DOHH2 (cell line): ENCODE data around the gene NFIA.

Source experiments
- H3F3A ChIP-seq: fragments of 200-600 bp; sonication (generic), shearing (Covaris generic); 2 replicates; pipeline ENCODE4 v1.6.0; 2016; ENCODE audit warnings: antibody characterized with exemption, mild to moderate bottlenecking; ENCODE audit not compliant: control insufficient read depth, insufficient read depth
- H3K27ac ChIP-seq: fragments of 200-600 bp; sonication (generic); 2 replicates; pipeline ENCODE4 v1.5.1; 2014; ENCODE audit warnings: low read depth, mild to moderate bottlenecking, low read length, moderate library complexity
- H3K27me3 ChIP-seq: fragments of 200-600 bp; sonication (generic); 2 replicates; pipeline ENCODE4 v1.6.1; 2014; ENCODE audit warnings: mild to moderate bottlenecking, low read length, mixed read lengths; ENCODE audit not compliant: control insufficient read depth
- H3K36me3 ChIP-seq: fragments of 200-600 bp; sonication (generic); 2 replicates; pipeline ENCODE4 v1.6.1; 2014; ENCODE audit warnings: mild to moderate bottlenecking, low read length, moderate library complexity, mixed read lengths; ENCODE audit not compliant: control insufficient read depth
- H3K4me1 ChIP-seq: fragments of 200-600 bp; sonication (generic); 2 replicates; pipeline ENCODE4 v1.6.1; 2014; ENCODE audit warnings: mild to moderate bottlenecking, low read length, mixed read lengths; ENCODE audit not compliant: control insufficient read depth
- H3K4me2 ChIP-seq: fragments of 200-600 bp; sonication (generic); 2 replicates; pipeline ENCODE4 v1.6.0; 2014; ENCODE audit warnings: mild to moderate bottlenecking, low read length, moderate library complexity
- H3K4me3 ChIP-seq: fragments of 200-600 bp; sonication (generic); 2 replicates; pipeline ENCODE4 v1.5.1; 2014; ENCODE audit warnings: mild to moderate bottlenecking, low read length, mixed read lengths
- H3K79me2 ChIP-seq: fragments of 200-600 bp; sonication (generic); 2 replicates; pipeline ENCODE4 v1.6.1; 2014; ENCODE audit warnings: mild to moderate bottlenecking, low read length, mixed read lengths; ENCODE audit not compliant: control insufficient read depth
- H3K9me2 ChIP-seq: fragments of 200-600 bp; sonication (generic); replicated peaks from 2 replicates; pipeline ENCODE4 v1.6.1; 2014; ENCODE audit warnings: mild to moderate bottlenecking, low read length, mixed read lengths; ENCODE audit not compliant: control insufficient read depth
- H3K9me3 ChIP-seq: fragments of 200-600 bp; sonication (generic); 2 replicates; pipeline ENCODE4 v1.6.1; 2014; ENCODE audit warnings: antibody characterized with exemption, low read length, mixed read lengths; ENCODE audit not compliant: control insufficient read depth, insufficient read depth
- H4K20me1 ChIP-seq: fragments of 200-600 bp; sonication (generic); 2 replicates; pipeline ENCODE4 v1.6.0; 2014; ENCODE audit warnings: low read depth, mild to moderate bottlenecking, antibody characterized with exemption, low read length, moderate library complexity; ENCODE audit not compliant: control insufficient read depth, insufficient read depth
- CTCF ChIP-seq: fragments of 200-600 bp; sonication (generic); IDR thresholded peaks from one replicate; pipeline ENCODE4 v1.5.1; 2014; ENCODE audit warnings: antibody characterized with exemption, mild to moderate bottlenecking, low read depth, low read length; ENCODE audit not compliant: poor library complexity, severe bottlenecking
- EZH2phosphoT487 ChIP-seq: fragments of 200-600 bp; sonication (generic); IDR thresholded peaks from 2 replicates; pipeline ENCODE4 v1.6.1; 2017; ENCODE audit warnings: borderline replicate concordance, mild to moderate bottlenecking, antibody characterized with exemption, low read length, moderate library complexity, mixed read lengths

The NFIA gene

GRCh38 chr1:61420909-61421835, 338.8 kb downstream of the NFIA start:
- no peaks in the 10 kb centered on the region for H3K36me3 ChIP-seq
- no peaks in the 10 kb centered on the region for H3F3A ChIP-seq
- TF ChIP-seq EZH2phosphoT487 (no peak), CTCF (no peak)
- H3K9me2 ChIP-seq, result no peaks in the 10 kb centered on the region
- H3K4me3 ChIP-seq, result no peak overlapping the region
- no peak overlapping the region for H3K4me2 ChIP-seq
- no peaks in the 10 kb centered on the region for H3K79me2 ChIP-seq
- no peak overlapping the region for H3K27ac ChIP-seq
- H3K27me3 ChIP-seq, result no peaks in the 10 kb centered on the region
- no peaks in the 10 kb centered on the region; the same call in 1 of the 2 replicates for H4K20me1 ChIP-seq
- H3K4me1 ChIP-seq, result peaks cover 9% of the 10 kb centered on the region
- H3K9me3 ChIP-seq, result no peaks in the 10 kb centered on the region

- H3K79me2 ChIP-seq, result no peaks in the 10 kb centered on the region
- H3K36me3 ChIP-seq, result no peaks in the 10 kb centered on the region
- H3K27ac ChIP-seq, result no peak overlapping the region
- no peaks in the 10 kb centered on the region for H3F3A ChIP-seq
- H3K4me3 ChIP-seq, result no peak overlapping the region
- H3K9me2 ChIP-seq, result no peaks in the 10 kb centered on the region
- H3K4me1 ChIP-seq, result peaks cover 9% of the 10 kb centered on the region
- H3K9me3 ChIP-seq, result no peaks in the 10 kb centered on the region
- TF ChIP-seq CTCF (no peak), EZH2phosphoT487 (no peak)
- no peaks in the 10 kb centered on the region; the same call in 1 of the 2 replicates for H4K20me1 ChIP-seq
- H3K27me3 ChIP-seq, result no peaks in the 10 kb centered on the region
- no peak overlapping the region for H3K4me2 ChIP-seq
Measured at GRCh38 chr1:61423643-61424042, 341.3 kb downstream of the NFIA start.

- Histone ChIP-seq H3K9me2 (no peaks in the 10 kb centered on the region), H3K36me3 (no peaks in the 10 kb centered on the region), H3K27me3 (no peaks in the 10 kb centered on the region), H3K4me3 (no peak overlapping the region), H3K4me1 (peaks cover 9% of the 10 kb centered on the region), H3K9me3 (no peaks in the 10 kb centered on the region), H3F3A (no peaks in the 10 kb centered on the region), H3K27ac (no peak overlapping the region), H3K4me2 (no peak overlapping the region), H4K20me1 (no peaks in the 10 kb centered on the region; the same call in 1 of the 2 replicates), H3K79me2 (no peaks in the 10 kb centered on the region)
- TF ChIP-seq EZH2phosphoT487 (no peak), CTCF (no peak)
Measured at GRCh38 chr1:61424382-61424781, 342.0 kb downstream of the NFIA start.
